ENCODE data around the gene TET1. TPM values are rescaled to one million over a fixed set of nuclear protein-coding genes. Genes with fewer than 3 reads are reported as not detected.
A peak's percentile ranks its signal among the peaks of the same experiment; 100 is the strongest.
"Not testable (repeated sequence)": the region's sequence is repeated elsewhere in the genome, so short reads cannot be mapped to it uniquely, and the experiment has no call there.

TET1 gene
- total RNA-seq, 1 experiment from 2014 or later: 2.0 TPM

DNA sequence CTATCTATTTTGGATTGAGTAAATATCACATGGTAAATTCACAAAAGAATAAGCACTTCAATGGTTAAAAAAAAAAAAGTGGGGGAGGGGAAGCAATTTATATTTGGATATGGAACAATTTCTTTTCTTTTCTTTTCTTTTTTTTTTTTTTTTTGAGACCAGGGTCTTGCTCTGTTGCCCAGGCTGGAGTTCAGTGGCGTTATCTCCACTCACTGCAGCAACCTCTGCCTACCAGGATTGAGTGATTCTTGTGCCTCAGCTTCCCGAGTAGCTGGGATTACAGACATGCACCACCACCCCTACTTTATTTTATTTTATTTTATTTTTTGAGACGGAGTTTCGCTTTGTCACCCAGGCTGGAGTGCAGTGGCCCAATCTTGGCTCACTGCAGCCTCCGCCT lies 148.8 kb downstream of the TET1 start:
- not testable (repeated sequence) for DNase-seq (ENCODE audit: low spot score)

DNA sequence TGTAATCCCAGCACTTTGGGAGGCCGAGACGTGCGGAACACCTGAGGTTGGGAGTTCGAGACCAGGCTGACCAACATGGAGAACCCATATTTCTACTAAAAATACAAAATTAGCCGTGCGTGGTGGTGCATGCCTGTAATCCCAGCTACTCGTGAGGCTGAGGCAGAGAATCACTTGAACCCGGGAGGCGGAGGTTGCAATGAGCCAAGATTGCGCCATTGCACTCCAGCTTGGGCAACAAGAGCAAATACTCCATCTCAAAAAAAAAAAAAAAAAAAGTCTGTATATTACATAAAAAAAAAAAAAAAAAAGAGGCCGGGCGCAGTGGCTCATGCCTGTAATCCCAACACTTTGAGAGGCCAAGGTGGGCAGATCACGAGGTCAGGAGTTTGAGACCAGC lies 152.9 kb downstream of the TET1 start:
- DNase-seq (ENCODE audit: low spot score): not testable (repeated sequence)

DNA sequence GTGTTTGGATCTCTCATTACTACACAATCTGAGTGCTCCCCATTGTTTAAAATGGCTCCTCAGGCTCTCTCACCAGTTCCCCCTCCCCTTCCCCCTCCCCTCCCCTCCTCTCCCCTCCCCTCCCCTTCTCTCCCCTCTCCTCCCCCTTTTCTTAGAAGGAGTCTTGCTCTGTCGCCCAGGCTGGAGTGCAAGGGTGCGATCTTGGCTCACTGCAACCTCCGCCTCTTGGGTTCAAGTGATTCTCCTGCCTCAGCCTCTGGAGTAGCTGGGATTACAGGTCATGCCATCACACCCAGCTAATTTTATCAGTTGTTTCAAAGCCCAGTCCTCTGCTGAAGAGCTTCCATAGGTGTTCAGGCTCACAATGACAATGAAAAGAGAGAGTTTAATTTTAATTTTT lies 157.3 kb downstream of the TET1 start:
- no peak for DNase-seq (ENCODE audit: low spot score)

DNA sequence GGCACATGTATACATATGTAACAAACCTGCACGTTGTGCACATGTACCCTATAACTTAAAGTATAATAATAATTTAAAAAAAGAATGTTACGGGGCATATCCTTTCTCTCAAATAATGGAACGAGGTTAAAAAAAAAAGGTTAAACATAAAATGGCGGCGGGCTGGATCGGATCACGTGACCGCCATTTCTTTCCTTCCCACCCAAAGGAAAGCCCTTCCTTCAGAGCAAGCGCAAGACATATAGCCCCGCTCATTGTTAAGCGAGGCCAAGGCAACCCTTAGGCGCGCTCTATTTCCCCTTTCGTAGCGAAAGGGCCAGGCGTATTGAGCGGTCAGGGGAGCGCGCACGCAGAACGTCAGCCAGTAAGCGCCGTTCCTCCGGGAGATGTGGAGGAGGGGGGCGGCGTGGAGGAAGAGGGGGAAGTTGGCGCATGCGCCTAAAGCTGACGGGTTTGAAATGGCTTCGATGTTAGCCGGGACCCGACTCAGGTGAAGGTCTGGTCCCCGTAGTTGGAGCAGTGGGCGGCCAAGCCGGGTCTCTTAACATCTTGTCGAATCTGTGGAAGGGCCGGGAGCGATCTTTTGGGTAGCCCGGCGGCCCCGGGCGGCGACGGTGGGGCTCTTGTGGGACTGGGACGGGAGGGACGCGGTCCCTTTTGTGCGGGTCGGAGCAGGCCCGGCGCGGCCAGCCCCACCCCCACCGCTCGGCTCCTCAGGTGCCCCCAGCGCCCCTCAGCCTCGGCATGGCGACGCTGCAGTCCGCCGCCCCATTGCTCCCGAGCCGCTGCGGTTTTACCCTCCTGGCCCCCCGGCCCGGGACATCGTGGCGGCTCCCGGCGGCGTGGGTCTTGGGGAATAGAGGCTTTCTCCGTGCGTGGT lies 160.9 kb downstream of the TET1 start, which contains the start of gene CCAR1:
TSS of gene CCAR1 (plus strand) at position 447 of the 880 bp plus-strand sequence. CDS start 1,266 bp downstream, outside the sequence.
- peak; percentile 99 for DNase-seq (ENCODE audit: low spot score)

DNA sequence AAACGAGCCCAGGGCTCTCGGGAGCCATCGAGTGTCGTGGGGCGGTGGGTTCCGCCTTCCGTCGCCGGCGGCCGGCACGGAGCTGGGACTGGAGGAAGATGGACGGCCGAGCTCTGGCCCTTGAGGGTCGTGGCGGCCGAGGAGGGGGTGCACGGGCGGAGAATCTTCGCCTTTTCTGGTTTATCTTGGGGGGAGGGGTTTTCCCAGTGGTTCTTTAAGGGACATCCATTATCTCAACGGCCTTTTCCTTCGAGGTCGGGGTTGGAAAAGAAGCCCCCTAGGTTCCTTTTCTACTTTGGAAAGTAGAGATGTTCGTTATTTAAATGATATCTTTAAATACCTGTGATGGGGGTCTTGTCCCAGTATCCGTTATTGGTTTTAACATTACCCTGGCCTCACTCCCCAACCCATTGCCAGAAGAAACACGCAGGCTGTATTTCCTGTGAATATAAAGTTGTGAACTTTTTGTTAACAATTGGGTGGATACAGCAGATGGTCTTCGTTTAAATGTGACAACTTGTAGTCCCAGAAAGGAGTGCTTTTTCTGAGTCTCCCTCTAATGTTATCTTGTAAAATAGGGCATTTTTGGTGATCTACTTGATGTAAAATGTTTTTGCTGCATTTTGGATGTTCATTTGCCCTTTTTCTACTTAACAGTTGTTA lies 161.7 kb downstream of the TET1 start:
- DNase-seq (ENCODE audit: low spot score): no peak

DNA sequence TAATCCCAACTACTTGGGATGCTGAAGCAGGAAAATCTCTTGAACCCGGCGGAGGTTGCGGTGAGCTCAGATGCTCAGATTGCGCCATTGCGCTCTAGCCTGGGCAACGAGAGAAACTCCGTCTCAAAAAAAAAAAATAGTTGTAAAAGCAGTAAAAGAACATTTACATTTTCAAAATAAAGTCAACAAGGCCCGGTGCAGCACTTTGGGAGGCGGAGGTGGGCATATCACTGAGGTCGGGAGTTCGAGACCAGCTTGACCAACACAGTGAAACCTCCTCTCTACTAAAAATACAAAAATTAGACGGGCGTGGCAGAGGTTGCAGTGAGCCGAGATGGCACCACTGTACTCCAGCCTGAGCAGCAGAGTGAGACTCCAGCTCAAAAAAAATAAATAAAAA lies 164.9 kb downstream of the TET1 start:
- no peak for DNase-seq (ENCODE audit: low spot score)

DNA sequence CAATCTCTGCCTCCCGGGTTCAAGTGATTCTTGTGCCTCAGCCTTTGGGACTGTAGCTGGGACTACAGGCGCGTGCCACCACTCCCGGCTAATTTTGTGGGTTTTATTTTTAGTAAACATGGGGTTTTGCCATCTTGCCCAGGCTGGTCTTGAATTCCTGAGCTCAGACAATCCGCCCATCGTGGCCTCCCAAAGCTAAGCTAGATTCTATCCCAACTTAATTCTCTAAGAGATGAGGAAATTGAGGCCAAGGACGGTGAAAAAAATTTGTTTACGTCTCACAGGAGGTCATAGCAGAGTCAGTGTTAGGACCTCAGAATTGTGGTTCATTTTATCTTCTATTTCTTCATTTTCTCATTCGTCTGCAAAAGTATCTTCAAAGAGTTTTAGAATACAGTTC lies 167.0 kb downstream of the TET1 start:
- DNase-seq (ENCODE audit: low spot score): no peak

DNA sequence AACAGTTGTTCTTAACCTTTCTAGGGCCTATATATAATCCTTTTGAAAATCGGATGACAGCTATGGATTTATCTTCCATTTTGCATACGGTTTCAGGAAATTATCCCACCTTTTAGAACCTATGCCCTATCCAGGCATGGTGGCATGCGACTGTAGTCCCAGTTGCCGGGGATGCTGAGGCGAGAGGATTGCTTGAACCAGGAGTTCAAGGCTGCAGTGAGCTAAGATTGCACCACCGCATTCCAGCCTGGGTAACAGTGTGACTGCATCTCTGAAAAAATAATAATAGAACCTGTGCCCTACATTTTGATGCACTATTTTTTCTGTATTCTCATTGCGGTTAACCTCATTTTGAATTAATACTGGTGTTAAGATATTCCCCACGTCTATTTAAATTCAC lies 172.5 kb downstream of the TET1 start:
- DNase-seq (ENCODE audit: low spot score): no peak

DNA sequence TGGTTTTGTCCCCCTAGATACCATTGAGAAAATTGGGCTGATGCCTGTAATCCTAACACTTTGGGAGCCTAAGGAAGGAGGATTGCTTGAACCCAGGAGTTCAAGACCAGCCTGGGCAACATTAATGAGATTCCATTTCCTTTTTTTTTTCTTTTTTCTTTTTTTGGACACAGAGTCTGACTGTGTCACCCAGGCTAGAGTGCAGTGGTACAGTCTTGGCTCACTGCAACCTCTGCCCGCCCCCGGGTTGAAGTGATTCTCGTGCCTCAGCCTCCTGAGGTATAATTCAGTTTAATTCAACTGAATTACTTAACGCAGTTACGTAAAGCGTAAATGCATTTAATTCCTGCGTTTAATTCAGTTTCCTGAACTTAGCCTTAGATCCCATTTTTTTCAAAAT lies 174.2 kb downstream of the TET1 start:
- DNase-seq (ENCODE audit: low spot score): no peak

DNA sequence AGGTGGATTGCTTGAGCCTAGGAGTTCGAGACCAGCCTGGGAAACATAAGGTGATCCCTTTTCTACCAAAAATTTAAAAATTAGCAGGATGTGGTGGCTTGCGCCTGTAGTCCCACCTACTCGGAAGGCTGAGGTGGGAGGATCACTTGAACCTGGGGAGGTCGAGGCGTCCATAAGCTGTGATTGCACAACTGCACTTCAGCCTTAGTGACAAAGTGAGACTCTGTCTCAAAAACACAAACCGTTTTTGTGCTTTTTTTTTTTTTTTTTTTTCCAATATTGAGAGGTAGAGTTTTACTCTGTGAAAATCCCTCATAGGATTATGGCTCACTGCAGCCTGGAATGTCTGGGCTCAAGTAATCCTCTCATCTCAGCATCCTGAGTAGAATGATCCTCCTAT lies 175.0 kb downstream of the TET1 start:
- DNase-seq (ENCODE audit: low spot score): no peak

DNA sequence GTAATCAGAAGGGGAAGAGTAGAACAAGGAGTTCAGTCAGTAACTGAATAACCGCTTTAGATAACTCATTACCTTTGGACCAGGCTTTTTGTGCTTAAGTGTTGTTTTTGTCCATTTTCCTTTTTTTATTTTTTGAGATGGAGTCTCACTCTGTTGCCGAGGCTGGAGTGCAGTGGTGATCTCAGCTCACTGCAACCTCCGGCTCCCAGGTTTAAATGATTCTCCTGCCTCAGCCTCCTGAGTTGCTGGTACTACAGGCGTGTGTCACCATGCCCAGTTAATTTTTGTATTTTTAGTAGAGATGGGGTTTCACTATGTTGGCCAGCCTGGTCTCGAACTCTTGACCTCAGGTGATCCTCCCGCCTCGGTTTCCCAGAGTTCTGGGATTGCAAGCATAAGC lies 175.6 kb downstream of the TET1 start:
- DNase-seq (ENCODE audit: low spot score): not testable (repeated sequence)

DNA sequence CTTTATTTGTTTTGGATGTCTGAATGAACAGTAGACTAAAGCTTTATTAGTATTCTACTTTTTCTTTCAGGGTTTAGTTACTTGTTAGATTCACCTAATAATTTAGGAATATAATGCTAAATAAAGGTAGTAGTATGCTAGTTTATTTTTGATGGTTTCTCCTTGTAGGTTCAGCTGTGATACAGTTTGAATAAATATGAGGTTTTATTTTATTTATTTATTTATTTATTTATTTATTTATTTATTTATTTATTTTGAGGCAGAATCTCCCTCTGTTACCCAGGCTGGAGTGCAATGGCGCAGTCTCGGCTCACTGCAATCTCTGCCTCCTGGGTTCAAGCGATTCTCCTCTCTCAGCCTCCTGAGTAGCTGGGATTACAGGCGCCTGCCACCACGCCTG lies 180.5 kb downstream of the TET1 start:
- DNase-seq (ENCODE audit: low spot score): not testable (repeated sequence)

DNA sequence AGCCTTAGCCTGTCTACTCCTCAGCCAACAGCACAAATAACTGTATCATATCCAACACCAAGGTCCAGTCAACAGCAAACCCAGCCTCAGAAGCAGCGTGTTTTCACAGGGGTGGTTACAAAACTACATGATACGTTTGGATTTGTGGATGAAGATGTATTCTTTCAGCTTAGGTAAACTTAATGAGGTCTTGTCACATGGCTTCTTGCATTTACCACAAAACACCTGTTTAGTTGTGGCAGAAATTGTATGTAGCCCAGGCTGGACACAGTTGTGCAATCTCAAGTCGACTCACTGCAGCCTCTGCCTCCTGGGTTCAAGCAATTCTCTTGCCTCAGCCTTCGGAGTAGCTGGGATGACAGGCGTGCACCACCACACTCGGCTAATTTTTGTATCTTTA lies 182.3 kb downstream of the TET1 start:
- DNase-seq (ENCODE audit: low spot score): no peak

Other genes with a start within 250 kb of the TET1 start
- gene HNRNPH3, start 228.3 kb upstream of the TET1 start, total RNA-seq (2014; rRNA removed; shearing (Covaris generic)): 15.1 and 21.1 TPM in 2 replicates
- 2.3 and 3.1 TPM in 2 replicates for gene PBLD, start 227.4 kb upstream of the TET1 start, total RNA-seq (2014; rRNA removed; shearing (Covaris generic))
- 9.3 and 9.5 TPM in 2 replicates for gene RUFY2, start 153.1 kb upstream of the TET1 start, total RNA-seq (2014; rRNA removed; shearing (Covaris generic))
- gene DNA2, start 88.4 kb upstream of the TET1 start, total RNA-seq (2014; rRNA removed; shearing (Covaris generic)): 12.5 and 17.6 TPM in 2 replicates
- gene SLC25A16, start 32.8 kb upstream of the TET1 start, total RNA-seq (2014; rRNA removed; shearing (Covaris generic)): 2.8 and 7.1 TPM in 2 replicates
- gene CCAR1, start 160.9 kb downstream of the TET1 start, total RNA-seq (2014; rRNA removed; shearing (Covaris generic)): 18.7 and 29.3 TPM in 2 replicates

Data from H4 (cell line).